Nephron progenitor cell (in vitro differentiated cells): Measurements from ENCODE around the gene KPNA4.
A peak's percentile ranks its signal among the peaks of the same experiment; 100 is the strongest.

Source experiments
- DNase-seq: peaks from one replicate; pipeline ENCODE4 v3.0.0; 2021
- H3K27ac Mint-ChIP-seq: 2 replicates; pipeline ENCODE4 v1.8.0; 2021; ENCODE audit warnings: mild to moderate bottlenecking, moderate library complexity, mixed read lengths
- H3K27me3 Mint-ChIP-seq: 2 replicates; pipeline ENCODE4 v1.8.0; 2021; ENCODE audit warnings: mild to moderate bottlenecking, low read depth, mixed read lengths; ENCODE audit not compliant: poor library complexity
- H3K36me3 Mint-ChIP-seq: 2 replicates; pipeline ENCODE4 v1.8.0; 2021; ENCODE audit warnings: low read depth, mixed read lengths
- H3K4me1 Mint-ChIP-seq: 2 replicates; pipeline ENCODE4 v1.8.0; 2021; ENCODE audit warnings: mixed read lengths
- H3K4me3 Mint-ChIP-seq: 2 replicates; pipeline ENCODE4 v1.8.0; 2021; ENCODE audit warnings: mild to moderate bottlenecking, moderate library complexity, mixed read lengths
- H3K9me3 Mint-ChIP-seq: 2 replicates; pipeline ENCODE4 v1.8.0; 2021; ENCODE audit warnings: mild to moderate bottlenecking, moderate library complexity, mixed read lengths
- TF ChIP-seq, protein P1 (sequence below): fragments of 200-600 bp; sonication (generic); IDR thresholded peaks from 2 replicates; pipeline ENCODE4 v1.5.0; 2021; ENCODE audit warnings: antibody characterized with exemption

KPNA4 gene

DNA sequence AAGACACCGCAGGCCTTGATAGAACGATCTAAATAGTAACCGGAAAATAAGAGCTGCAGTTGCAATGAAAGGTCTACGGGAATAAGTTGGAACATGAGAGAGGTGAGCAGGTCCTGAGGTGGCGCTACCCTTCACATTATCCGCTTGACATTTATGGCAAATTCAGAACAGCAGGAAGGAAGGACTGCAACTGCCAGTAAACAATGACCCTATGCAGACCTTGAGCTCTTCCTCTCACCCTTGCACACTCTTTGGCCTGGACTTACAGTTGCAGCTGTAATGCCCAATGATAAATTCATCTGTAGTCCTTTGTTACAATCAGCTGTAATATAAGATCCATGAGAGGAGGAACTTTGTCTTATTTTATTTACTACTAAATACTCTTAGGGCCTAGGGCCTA lies 83.5 kb downstream of the KPNA4 start:
- Mint-ChIP-seq H3K27ac (peak overlapping the region; percentile 23), H3K36me3 (no peaks in the 10 kb centered on the region), H3K4me1 (peaks cover 51% of the 10 kb centered on the region), H3K4me3 (no peak overlapping the region), H3K27me3 (peaks cover 10% of the 10 kb centered on the region), H3K9me3 (no peaks in the 10 kb centered on the region)
- TF ChIP-seq, protein P1, sequence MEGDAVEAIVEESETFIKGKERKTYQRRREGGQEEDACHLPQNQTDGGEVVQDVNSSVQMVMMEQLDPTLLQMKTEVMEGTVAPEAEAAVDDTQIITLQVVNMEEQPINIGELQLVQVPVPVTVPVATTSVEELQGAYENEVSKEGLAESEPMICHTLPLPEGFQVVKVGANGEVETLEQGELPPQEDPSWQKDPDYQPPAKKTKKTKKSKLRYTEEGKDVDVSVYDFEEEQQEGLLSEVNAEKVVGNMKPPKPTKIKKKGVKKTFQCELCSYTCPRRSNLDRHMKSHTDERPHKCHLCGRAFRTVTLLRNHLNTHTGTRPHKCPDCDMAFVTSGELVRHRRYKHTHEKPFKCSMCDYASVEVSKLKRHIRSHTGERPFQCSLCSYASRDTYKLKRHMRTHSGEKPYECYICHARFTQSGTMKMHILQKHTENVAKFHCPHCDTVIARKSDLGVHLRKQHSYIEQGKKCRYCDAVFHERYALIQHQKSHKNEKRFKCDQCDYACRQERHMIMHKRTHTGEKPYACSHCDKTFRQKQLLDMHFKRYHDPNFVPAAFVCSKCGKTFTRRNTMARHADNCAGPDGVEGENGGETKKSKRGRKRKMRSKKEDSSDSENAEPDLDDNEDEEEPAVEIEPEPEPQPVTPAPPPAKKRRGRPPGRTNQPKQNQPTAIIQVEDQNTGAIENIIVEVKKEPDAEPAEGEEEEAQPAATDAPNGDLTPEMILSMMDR = no peak
- DNase-seq = no peak

DNA sequence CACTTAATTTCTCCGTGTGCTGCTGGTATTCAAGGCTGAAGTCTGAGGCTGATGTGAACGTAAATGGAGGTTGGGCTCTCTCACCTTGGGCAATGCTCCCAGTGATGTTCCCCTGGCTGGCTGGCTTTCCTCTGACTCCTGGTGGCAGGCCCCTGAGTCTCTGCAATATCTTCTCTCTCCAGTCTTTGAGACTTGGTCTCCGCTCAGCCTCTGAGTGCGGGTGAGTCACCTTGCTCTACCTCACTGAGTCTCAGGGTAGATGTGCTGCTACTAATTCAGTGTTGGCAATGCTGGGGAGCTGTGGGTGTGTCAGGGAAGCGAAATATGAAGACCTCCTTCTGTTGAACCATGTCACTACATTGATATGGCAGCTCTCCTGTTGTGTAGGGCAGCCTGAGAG lies 84.4 kb downstream of the KPNA4 start:
- H3K4me1 Mint-ChIP-seq = peaks cover 50% of the 10 kb centered on the region
- H3K4me3 Mint-ChIP-seq = no peak overlapping the region
- peak overlapping the region; percentile 9 for H3K27ac Mint-ChIP-seq
- TF ChIP-seq, protein P1 = no peak
- peaks cover 10% of the 10 kb centered on the region for H3K27me3 Mint-ChIP-seq
- H3K9me3 Mint-ChIP-seq = no peaks in the 10 kb centered on the region
- no peaks in the 10 kb centered on the region for H3K36me3 Mint-ChIP-seq
- no peak for DNase-seq

DNA sequence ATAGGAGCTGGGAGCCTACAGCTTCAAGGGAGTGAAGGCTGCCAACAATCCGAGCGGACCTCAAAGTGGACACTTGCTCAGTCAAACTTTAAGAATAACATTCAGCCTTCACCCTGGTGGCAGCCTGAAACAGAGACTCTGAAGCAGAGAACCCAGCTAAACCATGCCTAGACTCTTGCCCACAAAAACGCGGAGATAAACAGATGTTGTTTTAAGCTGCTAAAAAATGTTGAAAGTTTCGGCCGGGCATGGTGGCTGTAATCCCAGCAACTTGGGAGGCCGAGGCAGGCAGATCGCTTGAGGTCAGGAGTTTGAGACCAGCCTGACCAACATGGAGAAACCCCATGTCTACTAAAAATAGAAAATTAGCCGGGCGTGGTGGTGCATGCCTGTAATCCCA lies 86.0 kb downstream of the KPNA4 start:
- H3K9me3 Mint-ChIP-seq = no peaks in the 10 kb centered on the region
- no peaks in the 10 kb centered on the region for H3K36me3 Mint-ChIP-seq
- H3K4me3 Mint-ChIP-seq = no peak overlapping the region
- DNase-seq = no peak
- TF ChIP-seq, protein P1 = no peak
- H3K27ac Mint-ChIP-seq = no peak overlapping the region
- peaks cover 10% of the 10 kb centered on the region for H3K27me3 Mint-ChIP-seq
- H3K4me1 Mint-ChIP-seq = peaks cover 41% of the 10 kb centered on the region

DNA sequence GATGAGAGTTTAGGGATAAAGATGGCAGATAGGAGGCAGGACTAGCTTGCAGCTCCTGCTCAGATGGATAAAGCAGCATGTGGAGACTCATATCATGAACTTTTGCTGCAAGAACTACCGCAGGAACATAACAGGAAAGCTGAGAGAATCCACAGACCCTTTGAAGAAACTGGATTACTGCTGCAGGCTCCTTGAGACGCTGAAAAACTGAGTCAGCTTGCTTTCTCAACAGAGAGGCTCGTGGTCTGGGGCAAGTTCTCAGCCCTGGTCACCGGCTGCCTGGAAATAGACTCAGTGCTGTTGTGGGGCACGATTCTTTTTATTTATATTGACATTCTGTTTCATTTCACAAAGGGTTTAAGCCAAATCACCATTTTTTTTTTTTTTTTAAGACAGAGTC lies 87.0 kb downstream of the KPNA4 start:
- Mint-ChIP-seq H3K4me1 (peaks cover 33% of the 10 kb centered on the region), H3K9me3 (no peaks in the 10 kb centered on the region), H3K36me3 (no peaks in the 10 kb centered on the region), H3K27ac (no peak overlapping the region), H3K4me3 (no peak overlapping the region), H3K27me3 (peaks cover 10% of the 10 kb centered on the region)
- DNase-seq = no peak
- TF ChIP-seq, protein P1 = no peak

DNA sequence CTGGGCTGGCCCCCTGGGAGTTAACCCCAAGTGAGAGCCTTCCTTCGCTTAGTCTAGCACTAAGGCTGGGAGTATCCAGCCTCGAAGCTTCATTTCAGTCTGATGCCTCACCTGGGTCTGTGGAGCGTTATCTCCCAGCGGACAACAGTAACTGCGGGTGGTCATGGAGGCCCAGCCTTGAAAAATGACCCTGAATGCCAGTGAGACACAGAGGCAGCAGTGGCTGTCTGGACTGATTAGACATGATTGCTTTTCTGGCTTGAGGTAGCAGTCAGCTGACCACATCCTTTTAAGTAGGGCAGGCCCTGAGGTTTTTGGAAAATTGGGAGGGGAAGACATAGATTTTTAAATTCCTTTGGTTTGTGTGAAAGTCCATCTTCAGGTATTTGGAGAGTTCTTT lies 87.6 kb downstream of the KPNA4 start:
- no peak for DNase-seq
- Mint-ChIP-seq H3K9me3 (no peaks in the 10 kb centered on the region), H3K27ac (no peak overlapping the region), H3K36me3 (no peaks in the 10 kb centered on the region), H3K4me1 (peaks cover 27% of the 10 kb centered on the region), H3K27me3 (peaks cover 10% of the 10 kb centered on the region), H3K4me3 (no peak overlapping the region)
- TF ChIP-seq, protein P1 = no peak

DNA sequence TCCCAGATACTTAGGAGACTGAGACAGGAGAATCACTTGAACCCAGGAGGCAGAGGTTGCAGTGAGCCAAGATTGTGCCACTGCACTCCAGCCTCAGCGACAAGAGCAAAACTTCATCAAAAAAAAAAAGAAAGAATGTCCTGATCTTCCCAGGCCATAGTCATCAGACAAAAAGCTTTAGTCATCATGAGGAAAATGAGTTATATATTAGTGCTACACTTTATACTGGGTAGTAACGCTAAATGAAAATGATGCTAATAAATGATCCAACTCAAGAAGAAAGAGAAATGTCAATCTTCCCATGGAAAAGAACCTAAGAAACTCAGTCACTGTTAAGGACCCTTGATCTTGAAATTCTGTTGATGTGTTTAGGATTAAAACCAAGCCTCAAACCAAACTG lies 89.5 kb downstream of the KPNA4 start:
- H3K27me3 Mint-ChIP-seq = peaks cover 9% of the 10 kb centered on the region
- H3K36me3 Mint-ChIP-seq = no peaks in the 10 kb centered on the region
- TF ChIP-seq, protein P1 = no peak
- H3K4me1 Mint-ChIP-seq = peaks cover 11% of the 10 kb centered on the region
- H3K4me3 Mint-ChIP-seq = no peak overlapping the region
- peaks cover 3% of the 10 kb centered on the region for H3K9me3 Mint-ChIP-seq
- H3K27ac Mint-ChIP-seq = no peak overlapping the region
- DNase-seq = no peak
